ENCODE results near the gene TMEM51. TPM values are rescaled to one million over a fixed set of nuclear protein-coding genes. Genes with fewer than 3 reads are reported as not detected.

TMEM51 gene
- total RNA-seq, 2 experiments from 2014 or later, result not detected

- CTCF ChIA-PET, result no interaction called here
- no peak overlapping the region for H3K27ac Mint-ChIP-seq
- no peaks in the 10 kb centered on the region for H3K9me3 Mint-ChIP-seq
- no peaks in the 10 kb centered on the region for H3K4me1 Mint-ChIP-seq (ENCODE audit: low read depth)
- ATAC-seq, result no peak
- no peak for TF ChIP-seq CTCF (IDR thresholded peaks at IDR 0.05)
- POLR2A ChIA-PET, result no interaction called here
- DNase-seq, result no peak
- H3K36me3 Mint-ChIP-seq (ENCODE audit: low read depth), result no peaks in the 10 kb centered on the region
- H3K27me3 Mint-ChIP-seq, result peaks cover 29% of the 10 kb centered on the region
- no peak overlapping the region for H3K4me3 Mint-ChIP-seq
- intact Hi-C loops (cut with micrococcal nuclease), result no loop called here
Measured at GRCh38 chr1:15181564-15181963, 28.0 kb downstream of the TMEM51 start.

GRCh38 chr1:15184436-15185241, 31.1 kb downstream of the TMEM51 start:
- H3K4me3 Mint-ChIP-seq, result no peak overlapping the region
- TF ChIP-seq CTCF (IDR thresholded peaks at IDR 0.05), result no peak
- ChIA-PET CTCF (no interaction called here), POLR2A (no interaction called here)
- DNase-seq (no peak), ATAC-seq (no peak)
- peaks cover 17% of the 10 kb centered on the region for H3K27me3 Mint-ChIP-seq
- intact Hi-C loops (cut with micrococcal nuclease), result no loop called here
- no peaks in the 10 kb centered on the region for H3K36me3 Mint-ChIP-seq (ENCODE audit: low read depth)
- H3K27ac Mint-ChIP-seq, result no peak overlapping the region
- no peaks in the 10 kb centered on the region for H3K4me1 Mint-ChIP-seq (ENCODE audit: low read depth)
- H3K9me3 Mint-ChIP-seq, result no peaks in the 10 kb centered on the region

- Mint-ChIP-seq H3K9me3 (no peaks in the 10 kb centered on the region), H3K36me3 (ENCODE audit: low read depth) (no peaks in the 10 kb centered on the region), H3K27ac (no peak overlapping the region), H3K4me3 (no peak overlapping the region), H3K27me3 (peaks cover 17% of the 10 kb centered on the region), H3K4me1 (ENCODE audit: low read depth) (no peaks in the 10 kb centered on the region)
- DNase-seq (no peak), ATAC-seq (no peak)
- POLR2A ChIA-PET, result no interaction called here
- no peak for TF ChIP-seq CTCF (IDR thresholded peaks at IDR 0.05)
- intact Hi-C loops (cut with micrococcal nuclease), result no loop called here
- CTCF ChIA-PET, result no interaction called here
Measured at GRCh38 chr1:15185617-15186016, 32.1 kb downstream of the TMEM51 start.

GRCh38 chr1:15186073-15186845, 32.7 kb downstream of the TMEM51 start:
- CTCF ChIA-PET, result no interaction called here
- H3K27me3 Mint-ChIP-seq, result peaks cover 17% of the 10 kb centered on the region
- H3K4me3 Mint-ChIP-seq, result no peak overlapping the region
- ATAC-seq (no peak), DNase-seq (no peak)
- no peak overlapping the region for H3K27ac Mint-ChIP-seq
- H3K4me1 Mint-ChIP-seq (ENCODE audit: low read depth), result no peaks in the 10 kb centered on the region
- H3K36me3 Mint-ChIP-seq (ENCODE audit: low read depth), result no peaks in the 10 kb centered on the region
- POLR2A ChIA-PET, result no interaction called here
- no peaks in the 10 kb centered on the region for H3K9me3 Mint-ChIP-seq
- intact Hi-C loops (cut with micrococcal nuclease), result no loop called here
- TF ChIP-seq CTCF (IDR thresholded peaks at IDR 0.05), result no peak

- Mint-ChIP-seq H3K27ac (no peak overlapping the region), H3K9me3 (no peaks in the 10 kb centered on the region), H3K27me3 (peaks cover 17% of the 10 kb centered on the region), H3K36me3 (ENCODE audit: low read depth) (no peaks in the 10 kb centered on the region), H3K4me1 (ENCODE audit: low read depth) (no peaks in the 10 kb centered on the region), H3K4me3 (no peak overlapping the region)
- TF ChIP-seq CTCF (IDR thresholded peaks at IDR 0.05), result no peak
- ATAC-seq (no peak), DNase-seq (no peak)
- ChIA-PET CTCF (no interaction called here), POLR2A (no interaction called here)
- intact Hi-C loops (cut with micrococcal nuclease), result no loop called here
Measured at GRCh38 chr1:15186846-15187151, 33.3 kb downstream of the TMEM51 start.
